Measurements from ENCODE around the gene AVEN. TPM values are rescaled to one million over a fixed set of nuclear protein-coding genes. Genes with fewer than 3 reads are reported as not detected.

The AVEN gene
- polyA plus RNA-seq, 3 donors: 2.3 to 4.8 (median 3.4) TPM

GRCh38 chr15:33980159-33980558 lies 58.8 kb downstream of the AVEN start:
- no peaks in the 10 kb centered on the region for H3K4me1 ChIP-seq (ENCODE audit: control insufficient read depth in 1 of 2, insufficient read depth in 2 of 2, low read length in 2 of 2)
- no peak for DNase-seq
- H3K27me3 ChIP-seq (ENCODE audit: control insufficient read depth in 2 of 2, insufficient read depth in 2 of 2, low read length in 2 of 2): no peaks in the 10 kb centered on the region
- Mint-ChIP-seq H3K36me3 (no peaks in the 10 kb centered on the region), H3K9me3 (no peaks in the 10 kb centered on the region), H3K27ac (no peak overlapping the region), H3K4me1 (no peaks in the 10 kb centered on the region), H3K27me3 (ENCODE audit: low read depth in 3 of 3) (no peaks in the 10 kb centered on the region), H3K4me3 (no peak overlapping the region)
- H4K20me1 ChIP-seq (ENCODE audit: insufficient read depth, low read length): no peaks in the 10 kb centered on the region
- no peak overlapping the region for H3K4me2 ChIP-seq (replicated peaks; ENCODE audit: extremely low read depth, low read length, poor library complexity, severe bottlenecking)
- H3K79me2 ChIP-seq (ENCODE audit: insufficient read depth, low read length): no peaks in the 10 kb centered on the region
- 94% methylated on average over 2 of the region's 7 CpGs for WGBS (ENCODE audit: insufficient coverage)
- H3K36me3 ChIP-seq (replicated peaks in 1 of 2; ENCODE audit: control insufficient read depth in 1 of 2, insufficient read depth in 2 of 2, low read length in 2 of 2): no peaks in the 10 kb centered on the region
- no peaks in the 10 kb centered on the region for H3K9me3 ChIP-seq (replicated peaks in 1 of 2; ENCODE audit: control insufficient read depth in 1 of 2, insufficient read depth in 1 of 2, low read length in 2 of 2)
- TF ChIP-seq CTCF (IDR thresholded peaks at IDR 0.05): no peak
- no peak overlapping the region for H3K9ac ChIP-seq (ENCODE audit: insufficient read depth, low read length, poor library complexity, severe bottlenecking)
- H3K4me3 ChIP-seq (replicated peaks in 1 of 3; ENCODE audit: low read depth in 2 of 3, low read length in 3 of 3): no peak overlapping the region
- intact Hi-C loops (cut with micrococcal nuclease): no loop called here
- H3K27ac ChIP-seq (ENCODE audit: low read depth in 1 of 2, low read length in 2 of 2): no peak overlapping the region
- H2AFZ ChIP-seq (ENCODE audit: insufficient read depth, low read depth, low read length, poor library complexity, severe bottlenecking): no peak overlapping the region

GRCh38 chr15:33975022-33975565 lies 63.9 kb downstream of the AVEN start:
- Mint-ChIP-seq H3K9me3 (no peaks in the 10 kb centered on the region), H3K4me1 (no peaks in the 10 kb centered on the region)
- H2AFZ ChIP-seq (ENCODE audit: insufficient read depth, low read depth, low read length, poor library complexity, severe bottlenecking): no peak overlapping the region

More at GRCh38 chr15:33975022-33975565, 63.9 kb downstream of the AVEN start:
- TF ChIP-seq CTCF (IDR thresholded peaks at IDR 0.05): no peak
- no peak overlapping the region for H3K4me3 Mint-ChIP-seq
- no peaks in the 10 kb centered on the region for H3K79me2 ChIP-seq (ENCODE audit: insufficient read depth, low read length)
- no peaks in the 10 kb centered on the region for H3K36me3 Mint-ChIP-seq
- no peaks in the 10 kb centered on the region for H3K27me3 Mint-ChIP-seq (ENCODE audit: low read depth in 3 of 3)
- no peak overlapping the region for H3K9ac ChIP-seq (ENCODE audit: insufficient read depth, low read length, poor library complexity, severe bottlenecking)
- H3K27ac Mint-ChIP-seq: no peak overlapping the region
- no peaks in the 10 kb centered on the region for H3K27me3 ChIP-seq (ENCODE audit: control insufficient read depth in 2 of 2, insufficient read depth in 2 of 2, low read length in 2 of 2)
- DNase-seq: no peak
- H3K9me3 ChIP-seq (replicated peaks in 1 of 2; ENCODE audit: control insufficient read depth in 1 of 2, insufficient read depth in 1 of 2, low read length in 2 of 2): no peaks in the 10 kb centered on the region
- H4K20me1 ChIP-seq (ENCODE audit: insufficient read depth, low read length): no peaks in the 10 kb centered on the region
- H3K36me3 ChIP-seq (replicated peaks in 1 of 2; ENCODE audit: control insufficient read depth in 1 of 2, insufficient read depth in 2 of 2, low read length in 2 of 2): no peaks in the 10 kb centered on the region
- intact Hi-C loops (cut with micrococcal nuclease): no loop called here
- no peaks in the 10 kb centered on the region for H3K4me1 ChIP-seq (ENCODE audit: control insufficient read depth in 1 of 2, insufficient read depth in 2 of 2, low read length in 2 of 2)
- WGBS (ENCODE audit: insufficient coverage): no CpG with 5 or more reads among the region's 4 CpGs
- H3K4me2 ChIP-seq (replicated peaks; ENCODE audit: extremely low read depth, low read length, poor library complexity, severe bottlenecking): no peak overlapping the region
- no peak overlapping the region for H3K27ac ChIP-seq (ENCODE audit: low read depth in 1 of 2, low read length in 2 of 2)
- H3K4me3 ChIP-seq (replicated peaks in 1 of 3; ENCODE audit: low read depth in 2 of 3, low read length in 3 of 3): no peak overlapping the region
